ENCODE results near the gene ERRFI1. TPM values are rescaled to one million over a fixed set of nuclear protein-coding genes. Genes with fewer than 3 reads are reported as not detected.
A peak's percentile ranks its signal among the peaks of the same experiment; 100 is the strongest.

ERRFI1 gene
- total RNA-seq, 1 donor from 2014 or later: 11.1 TPM

GRCh38 chr1:8023995-8024313 lies 2.2 kb downstream of the ERRFI1 start:
- intact Hi-C loops (cut with DNase I): no loop called here
- ATAC-seq (ENCODE audit: poor library complexity) (no peak), DNase-seq (no peak)

- ATAC-seq (ENCODE audit: poor library complexity) (no peak), DNase-seq (no peak)
- intact Hi-C loops (cut with DNase I): no loop called here
Measured at GRCh38 chr1:8023287-8023994, 2.7 kb downstream of the ERRFI1 start.

- ATAC-seq (ENCODE audit: poor library complexity) (no peak), DNase-seq (no peak)
- intact Hi-C loops (cut with DNase I): no loop called here
Measured at GRCh38 chr1:8022395-8023286, 3.5 kb downstream of the ERRFI1 start.

- intact Hi-C loops (cut with DNase I): no loop called here
- ATAC-seq (ENCODE audit: poor library complexity): no peak
Measured at GRCh38 chr1:8021676-8022266, 4.3 kb downstream of the ERRFI1 start.

GRCh38 chr1:8020032-8020431 lies 6.1 kb downstream of the ERRFI1 start:
- intact Hi-C loops (cut with DNase I): no loop called here
- no peak for ATAC-seq (ENCODE audit: poor library complexity)
- no peak for DNase-seq

More at GRCh38 chr1:8021676-8022266, 4.3 kb downstream of the ERRFI1 start:
- no peak for DNase-seq

GRCh38 chr1:8019229-8019620 lies 6.9 kb downstream of the ERRFI1 start:
- ATAC-seq (ENCODE audit: poor library complexity) (no peak), DNase-seq (no peak)
- intact Hi-C loops (cut with DNase I): no loop called here

GRCh38 chr1:8018492-8019228 lies 7.4 kb downstream of the ERRFI1 start:
- ATAC-seq (ENCODE audit: poor library complexity): no peak
- DNase-seq: no peak
- intact Hi-C loops (cut with DNase I): no loop called here

GRCh38 chr1:8017495-8018197 lies 8.5 kb downstream of the ERRFI1 start:
- intact Hi-C loops (cut with DNase I): no loop called here
- no peak for ATAC-seq (ENCODE audit: poor library complexity)
- DNase-seq: no peak

GRCh38 chr1:8016895-8017241 lies 9.2 kb downstream of the ERRFI1 start:
- no peak for ATAC-seq (ENCODE audit: poor library complexity)
- DNase-seq: no peak
- intact Hi-C loops (cut with DNase I): no loop called here

GRCh38 chr1:8016210-8016894 lies 9.8 kb downstream of the ERRFI1 start:
- ATAC-seq (ENCODE audit: poor library complexity): no peak
- intact Hi-C loops (cut with DNase I): no loop called here
- no peak for DNase-seq

GRCh38 chr1:8015809-8016165 lies 10.3 kb downstream of the ERRFI1 start:
- intact Hi-C loops (cut with DNase I): no loop called here
- ATAC-seq (ENCODE audit: poor library complexity): peak; percentile 83
- DNase-seq: no peak

GRCh38 chr1:8015036-8015808 lies 10.9 kb downstream of the ERRFI1 start:
- DNase-seq: no peak
- intact Hi-C loops (cut with DNase I): no loop called here
- peak; percentile 79 for ATAC-seq (ENCODE audit: poor library complexity)

GRCh38 chr1:8014381-8014988 lies 11.6 kb downstream of the ERRFI1 start:
- no peak for ATAC-seq (ENCODE audit: poor library complexity)
- intact Hi-C loops (cut with DNase I): no loop called here

GRCh38 chr1:8013800-8014199 lies 12.3 kb downstream of the ERRFI1 start:
- ATAC-seq (ENCODE audit: poor library complexity): no peak
- intact Hi-C loops (cut with DNase I): no loop called here
- no peak for DNase-seq

More at GRCh38 chr1:8014381-8014988, 11.6 kb downstream of the ERRFI1 start:
- no peak for DNase-seq

GRCh38 chr1:8013399-8013798 lies 12.7 kb downstream of the ERRFI1 start:
- DNase-seq (no peak), ATAC-seq (ENCODE audit: poor library complexity) (no peak)
- intact Hi-C loops (cut with DNase I): no loop called here

GRCh38 chr1:8012955-8013354 lies 13.2 kb downstream of the ERRFI1 start:
- DNase-seq (no peak), ATAC-seq (ENCODE audit: poor library complexity) (no peak)
- intact Hi-C loops (cut with DNase I): no loop called here

All from Right ventricle myocardium superior (tissue), 1 donor.